Parathyroid adenoma (tissue), 2 donors: ENCODE results near the gene C14orf93.

Experiments used
- H2AFZ ChIP-seq: fragments of 300-600 bp; sonication (generic); one replicate; pipeline ENCODE4 v1.7.0; 2017; ENCODE audit warnings: antibody characterized with exemption, mild to moderate bottlenecking
- H3K27ac ChIP-seq: fragments of 300-600 bp; sonication (generic); one replicate; pipeline ENCODE4 v1.7.0; 2017
- H3K27me3 ChIP-seq: fragments of 300-600 bp; sonication (generic); one replicate; pipeline ENCODE4 v1.7.0; 2017; ENCODE audit warnings: low read length; ENCODE audit not compliant: control insufficient read depth, insufficient read depth
- H3K36me3 ChIP-seq: fragments of 300-600 bp; sonication (generic); one replicate; pipeline ENCODE4 v1.7.0; 2017; ENCODE audit warnings: low read length; ENCODE audit not compliant: control insufficient read depth, insufficient read depth
- H3K4me1 ChIP-seq: fragments of 300-600 bp; sonication (generic); one replicate; pipeline ENCODE4 v1.7.0; 2017; ENCODE audit warnings: control low read depth
- H3K4me2 ChIP-seq: fragments of 300-600 bp; sonication (generic); one replicate; pipeline ENCODE4 v1.7.0; 2017; ENCODE audit warnings: low read length
- H3K4me3 ChIP-seq: fragments of 300-600 bp; sonication (generic); one replicate; pipeline ENCODE4 v1.7.0; 2017; ENCODE audit warnings: low read depth, low read length
- H3K79me2 ChIP-seq: fragments of 300-600 bp; sonication (generic); one replicate; pipeline ENCODE4 v1.7.0; 2017; ENCODE audit warnings: control low read depth
- H3K9ac ChIP-seq: fragments of 300-600 bp; sonication (generic); one replicate; pipeline ENCODE4 v1.7.0; 2017; ENCODE audit warnings: mild to moderate bottlenecking
- H3K9me3 ChIP-seq: fragments of 300-600 bp; sonication (generic); one replicate; pipeline ENCODE4 v1.7.0; 2017; ENCODE audit warnings: low read length; ENCODE audit not compliant: control insufficient read depth
- CTCF ChIP-seq: fragments of 300-600 bp; sonication (generic); IDR thresholded peaks from one replicate; pipeline ENCODE4 v1.7.0; 2017; ENCODE audit warnings: antibody characterized with exemption, mild to moderate bottlenecking
- donor health status: primary hyperparathyroidism.

The C14orf93 gene

DNA sequence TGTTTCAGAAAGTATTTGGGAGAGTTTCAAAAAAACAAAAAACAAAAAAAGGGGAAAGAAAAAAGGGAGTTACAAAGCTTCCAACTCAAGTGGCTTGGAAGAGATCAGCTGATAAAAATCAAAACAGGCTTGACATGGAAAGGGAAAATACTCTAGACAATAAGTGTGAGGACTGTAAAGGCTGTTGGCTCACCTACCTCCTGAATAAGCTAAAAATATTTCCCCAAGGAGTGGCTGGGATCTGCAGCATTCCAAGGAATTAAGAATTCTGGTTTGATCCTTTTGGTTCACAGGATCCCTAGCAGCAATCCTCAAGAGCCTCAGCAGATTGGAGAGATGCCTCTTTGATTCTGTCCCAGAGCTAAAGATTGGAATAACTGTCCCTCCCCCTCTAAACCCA is 16.4 kb downstream of the C14orf93 start:
- no peak overlapping the region for H3K4me3 ChIP-seq
- no peaks in the 10 kb centered on the region for H3K79me2 ChIP-seq
- no peaks in the 10 kb centered on the region for H3K4me1 ChIP-seq
- TF ChIP-seq CTCF = no peak
- no peak overlapping the region for H2AFZ ChIP-seq
- no peak overlapping the region for H3K9ac ChIP-seq
- no peaks in the 10 kb centered on the region for H3K27me3 ChIP-seq
- no peak overlapping the region for H3K27ac ChIP-seq
- no peak overlapping the region for H3K4me2 ChIP-seq
- H3K9me3 ChIP-seq = no peaks in the 10 kb centered on the region
- no peaks in the 10 kb centered on the region for H3K36me3 ChIP-seq

- no peak overlapping the region for H3K27ac ChIP-seq
- H3K79me2 ChIP-seq = no peaks in the 10 kb centered on the region
- TF ChIP-seq CTCF = no peak
- no peaks in the 10 kb centered on the region for H3K36me3 ChIP-seq
- H3K4me2 ChIP-seq = no peak overlapping the region
- no peaks in the 10 kb centered on the region for H3K9me3 ChIP-seq
- no peak overlapping the region for H2AFZ ChIP-seq
- H3K27me3 ChIP-seq = no peaks in the 10 kb centered on the region
- H3K4me3 ChIP-seq = no peak overlapping the region
- H3K9ac ChIP-seq = no peak overlapping the region
- H3K4me1 ChIP-seq = no peaks in the 10 kb centered on the region
Measured at GRCh38 chr14:22991852-22992251, 18.1 kb downstream of the C14orf93 start.

GRCh38 chr14:22987291-22987690 is 22.7 kb downstream of the C14orf93 start:
- no peaks in the 10 kb centered on the region for H3K36me3 ChIP-seq
- H3K4me1 ChIP-seq = peaks cover 7% of the 10 kb centered on the region
- no peaks in the 10 kb centered on the region for H3K9me3 ChIP-seq
- H3K27me3 ChIP-seq = no peaks in the 10 kb centered on the region
- no peak overlapping the region for H3K27ac ChIP-seq
- no peaks in the 10 kb centered on the region for H3K79me2 ChIP-seq
- TF ChIP-seq CTCF = no peak
- H3K4me3 ChIP-seq = no peak overlapping the region
- no peak overlapping the region for H2AFZ ChIP-seq
- no peak overlapping the region for H3K4me2 ChIP-seq
- H3K9ac ChIP-seq = no peak overlapping the region

DNA sequence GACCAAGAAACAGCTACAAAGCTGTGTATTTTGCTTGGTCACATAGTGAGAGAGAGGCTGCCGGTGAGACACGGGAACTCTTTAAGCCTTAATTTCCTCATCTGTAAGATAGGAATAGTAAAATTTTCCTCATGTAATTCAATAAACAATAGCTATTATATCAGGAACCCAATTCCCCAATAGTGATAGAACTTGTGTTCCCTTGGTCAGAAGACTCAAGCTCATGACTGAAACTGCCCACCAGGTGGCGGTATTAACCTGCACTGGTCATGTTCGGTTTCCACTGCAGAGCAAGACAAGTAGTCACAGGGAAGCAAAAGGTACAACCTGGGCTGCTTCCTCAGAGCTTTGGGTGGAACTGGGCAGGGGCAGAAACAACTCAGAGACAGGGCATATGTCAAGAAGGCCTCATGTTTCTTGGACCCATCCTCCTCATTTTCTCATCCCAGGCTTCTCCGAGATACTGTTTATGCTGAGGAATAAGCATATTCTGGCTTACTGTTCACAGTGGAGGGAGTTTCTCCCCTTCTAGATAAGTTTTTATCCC is 23.4 kb downstream of the C14orf93 start:
- Histone ChIP-seq H3K79me2 (no peaks in the 10 kb centered on the region), H3K36me3 (no peaks in the 10 kb centered on the region), H3K4me1 (peaks cover 7% of the 10 kb centered on the region), H3K4me2 (no peak overlapping the region), H3K27me3 (no peaks in the 10 kb centered on the region), H2AFZ (no peak overlapping the region), H3K9me3 (no peaks in the 10 kb centered on the region), H3K27ac (no peak overlapping the region), H3K9ac (no peak overlapping the region), H3K4me3 (no peak overlapping the region)
- peak; percentile 96 for TF ChIP-seq CTCF

GRCh38 chr14:22985894-22986507 is 23.9 kb downstream of the C14orf93 start:
- Histone ChIP-seq H3K36me3 (no peaks in the 10 kb centered on the region), H3K4me3 (no peak overlapping the region), H3K27me3 (no peaks in the 10 kb centered on the region), H3K79me2 (no peaks in the 10 kb centered on the region), H3K4me2 (no peak overlapping the region), H3K9ac (no peak overlapping the region), H3K4me1 (peaks cover 7% of the 10 kb centered on the region), H3K27ac (no peak overlapping the region), H3K9me3 (no peaks in the 10 kb centered on the region), H2AFZ (no peak overlapping the region)
- no peak for TF ChIP-seq CTCF
